Activated naive CD4-positive, alpha-beta T cell (primary cell): ENCODE measurements around the gene CAMKMT.

Experiments
- DNase-seq, 4 experiments: peaks; one replicate each; lab custom pipeline; 2025; lab: John Stamatoyannopoulos, UW

Gene CAMKMT

GRCh38 chr2:44444881-44445280 lies 83.1 kb downstream of the CAMKMT start:
- DNase-seq: no peak

GRCh38 chr2:44448860-44449527 lies 87.2 kb downstream of the CAMKMT start:
- no peak for DNase-seq

- no peak for DNase-seq
Observed at GRCh38 chr2:44450082-44450481, 88.3 kb downstream of the CAMKMT start.

- no peak for DNase-seq
Observed at GRCh38 chr2:44450806-44451205, 89.1 kb downstream of the CAMKMT start.

GRCh38 chr2:44452069-44452583 lies 90.4 kb downstream of the CAMKMT start:
- DNase-seq: no peak

- DNase-seq: no peak
Observed at GRCh38 chr2:44453259-44453658, 91.5 kb downstream of the CAMKMT start.

- no peak for DNase-seq
Observed at GRCh38 chr2:44455877-44456276, 94.1 kb downstream of the CAMKMT start.

GRCh38 chr2:44456946-44457345 lies 95.2 kb downstream of the CAMKMT start:
- no peak for DNase-seq

GRCh38 chr2:44459739-44460138 lies 98.0 kb downstream of the CAMKMT start:
- DNase-seq: no peak

- DNase-seq: no peak
Observed at GRCh38 chr2:44462934-44463849, 101.4 kb downstream of the CAMKMT start.

GRCh38 chr2:44464437-44464836 lies 102.7 kb downstream of the CAMKMT start:
- no peak for DNase-seq

GRCh38 chr2:44470151-44470550 lies 108.4 kb downstream of the CAMKMT start:
- no peak for DNase-seq

GRCh38 chr2:44477657-44478414 lies 116.1 kb downstream of the CAMKMT start:
- DNase-seq: no peak

GRCh38 chr2:44479127-44479887 lies 117.6 kb downstream of the CAMKMT start:
- peak in 1 of 4 experiments; percentile 0 for DNase-seq

- no peak for DNase-seq
Observed at GRCh38 chr2:44480068-44480467, 118.3 kb downstream of the CAMKMT start.

GRCh38 chr2:44487052-44487451 lies 125.3 kb downstream of the CAMKMT start:
- no peak for DNase-seq

- DNase-seq: no peak
Observed at GRCh38 chr2:44490726-44491125, 129.0 kb downstream of the CAMKMT start.

GRCh38 chr2:44494006-44494405 lies 132.3 kb downstream of the CAMKMT start:
- DNase-seq: no peak

GRCh38 chr2:44495035-44495434 lies 133.3 kb downstream of the CAMKMT start:
- DNase-seq: no peak

GRCh38 chr2:44495544-44495943 lies 133.8 kb downstream of the CAMKMT start:
- no peak for DNase-seq

- DNase-seq: no peak
Observed at GRCh38 chr2:44496130-44496529, 134.4 kb downstream of the CAMKMT start.

- DNase-seq: no peak
Observed at GRCh38 chr2:44498551-44498950, 136.8 kb downstream of the CAMKMT start.
